H9 (cell line): ENCODE data around the gene DTX2. TPM values are rescaled to one million over a fixed set of nuclear protein-coding genes. Genes with fewer than 3 reads are reported as not detected.

Experiments
- DNase-seq: peaks from one replicate; pipeline ENCODE4 v3.0.0-alpha.2; 2017
- H2AFZ ChIP-seq: one replicate; pipeline ENCODE4 v1.6.1; 2013; ENCODE audit warnings: mild to moderate bottlenecking, low read length, control low read depth, moderate library complexity
- H2AK5ac ChIP-seq: 2 replicates; pipeline ENCODE4 v1.6.1; 2013; ENCODE audit warnings: low read length, control low read depth, mixed read lengths; ENCODE audit not compliant: insufficient read length
- H2BK120ac ChIP-seq: one replicate; pipeline ENCODE4 v1.6.1; 2013; ENCODE audit warnings: low read depth, mild to moderate bottlenecking, low read length, control low read depth, inconsistent platforms; ENCODE audit not compliant: poor library complexity, severe bottlenecking
- H2BK12ac ChIP-seq: 2 replicates; pipeline ENCODE4 v1.6.1; 2013; ENCODE audit warnings: low read length, control low read depth, mixed read lengths, low read depth; ENCODE audit not compliant: insufficient read length
- H2BK15ac ChIP-seq: 2 replicates; pipeline ENCODE4 v1.6.1; 2013; ENCODE audit warnings: low read depth, low read length, control low read depth
- H2BK20ac ChIP-seq: one replicate; pipeline ENCODE4 v1.6.1; 2013; ENCODE audit warnings: low read depth, mild to moderate bottlenecking, low read length, control low read depth, inconsistent platforms; ENCODE audit not compliant: poor library complexity, severe bottlenecking
- H2BK5ac ChIP-seq: 2 replicates; pipeline ENCODE4 v1.6.1; 2013; ENCODE audit warnings: low read length, control low read depth, mixed read lengths; ENCODE audit not compliant: insufficient read length
- H3K14ac ChIP-seq: 2 replicates; pipeline ENCODE4 v1.6.1; 2013; ENCODE audit warnings: low read length, control low read depth; ENCODE audit not compliant: insufficient read depth
- H3K18ac ChIP-seq: 2 replicates; pipeline ENCODE4 v1.6.1; 2013; ENCODE audit warnings: low read depth, mild to moderate bottlenecking, mixed read lengths, low read length, control low read depth; ENCODE audit not compliant: insufficient read length
- H3K23ac ChIP-seq: 2 replicates; pipeline ENCODE4 v1.6.1; 2013; ENCODE audit warnings: low read length, control low read depth, mixed read lengths, low read depth; ENCODE audit not compliant: insufficient read length
- H3K23me2 ChIP-seq: 2 replicates; pipeline ENCODE4 v1.6.1; 2013; ENCODE audit warnings: low read depth, mild to moderate bottlenecking, mixed read lengths, low read length, control low read depth; ENCODE audit not compliant: insufficient read length, poor library complexity, severe bottlenecking
- H3K27ac ChIP-seq: 2 replicates; pipeline ENCODE4 v1.5.1; 2013; ENCODE audit warnings: low read length, control low read depth, mixed read lengths, low read depth; ENCODE audit not compliant: insufficient read length
- H3K27me3 ChIP-seq: 2 replicates; pipeline ENCODE4 v1.6.1; 2013; ENCODE audit warnings: low read length, control low read depth, inconsistent platforms; ENCODE audit not compliant: insufficient read depth
- H3K4ac ChIP-seq: 2 replicates; pipeline ENCODE4 v1.6.1; 2013; ENCODE audit warnings: low read depth, mild to moderate bottlenecking, control low read depth, inconsistent platforms, low read length, moderate library complexity
- H3K4me1 ChIP-seq: 2 replicates; pipeline ENCODE4 v1.6.1; 2013; ENCODE audit warnings: low read length, control low read depth, inconsistent platforms; ENCODE audit not compliant: insufficient read depth
- H3K4me2 ChIP-seq: 2 replicates; pipeline ENCODE4 v1.6.1; 2013; ENCODE audit warnings: low read length, control low read depth, mixed read lengths; ENCODE audit not compliant: insufficient read length, insufficient read depth
- H3K56ac ChIP-seq: 2 replicates; pipeline ENCODE4 v1.6.1; 2013; ENCODE audit warnings: low read depth, mild to moderate bottlenecking, mixed read lengths, low read length, control low read depth; ENCODE audit not compliant: insufficient read length
- H3K79me1 ChIP-seq: 2 replicates; pipeline ENCODE4 v1.6.1; 2013; ENCODE audit warnings: low read depth, mild to moderate bottlenecking, moderate library complexity, low read length, control low read depth, inconsistent platforms; ENCODE audit not compliant: insufficient read depth, poor library complexity, severe bottlenecking
- H3K79me2 ChIP-seq: 2 replicates; pipeline ENCODE4 v1.6.1; 2013; ENCODE audit warnings: low read length, control low read depth, inconsistent platforms; ENCODE audit not compliant: insufficient read depth
- H3K9ac ChIP-seq: 2 replicates; pipeline ENCODE4 v1.6.1; 2013; ENCODE audit warnings: low read length, control low read depth, mixed read lengths; ENCODE audit not compliant: insufficient read length; ENCODE audit errors: extremely low read depth
- H3K9me3 ChIP-seq: one replicate; pipeline ENCODE4 v1.6.1; 2013; ENCODE audit warnings: low read depth, low read length, inconsistent platforms; ENCODE audit not compliant: control insufficient read depth
- H3T11ph ChIP-seq: one replicate; pipeline ENCODE4 v1.6.1; 2013; ENCODE audit warnings: mild to moderate bottlenecking, low read length, control low read depth, inconsistent platforms
- H4K20me1 ChIP-seq: one replicate; pipeline ENCODE4 v1.6.1; 2013; ENCODE audit not compliant: control insufficient read depth, insufficient read length, insufficient read depth
- H4K5ac ChIP-seq: 2 replicates; pipeline ENCODE4 v1.6.1; 2013; ENCODE audit warnings: low read depth, mild to moderate bottlenecking, mixed read lengths, low read length, control low read depth; ENCODE audit not compliant: insufficient read length
- H4K8ac ChIP-seq: replicated peaks from 2 replicates; pipeline ENCODE4 v1.6.1; 2013; ENCODE audit warnings: low read length, control low read depth, mixed read lengths, low read depth; ENCODE audit not compliant: insufficient read length
- H4K91ac ChIP-seq: 2 replicates; pipeline ENCODE4 v1.6.1; 2013; ENCODE audit warnings: low read depth, mild to moderate bottlenecking, moderate library complexity, mixed read lengths, low read length, control low read depth; ENCODE audit not compliant: insufficient read length
- H3K27ac Mint-ChIP-seq, 3 experiments: 2 replicates in 2 of 3; 3 replicates in 1 of 3; pipeline ENCODE4 v1.8.0; 2020 to 2021; ENCODE audit warnings: mixed read lengths in 3 of 3, mild to moderate bottlenecking in 1 of 3, moderate library complexity in 1 of 3
- H3K27me3 Mint-ChIP-seq: 2 replicates; pipeline ENCODE4 v1.8.0; 2021; ENCODE audit warnings: low read depth, mild to moderate bottlenecking, moderate library complexity, mixed read lengths
- H3K36me3 Mint-ChIP-seq, 3 experiments: 2 replicates in 2 of 3; 3 replicates in 1 of 3; pipeline ENCODE4 v1.8.0; 2020 to 2021; ENCODE audit warnings: low read depth in 3 of 3, mixed read lengths in 3 of 3; ENCODE audit not compliant: insufficient read depth in 1 of 3
- H3K4me1 Mint-ChIP-seq, 2 experiments: 2 replicates each; pipeline ENCODE4 v1.8.0; 2020; ENCODE audit warnings: mixed read lengths in 2 of 2
- H3K4me3 Mint-ChIP-seq, 2 experiments: 2 replicates in 1 of 2; 3 replicates in 1 of 2; pipeline ENCODE4 v1.8.0; 2020 to 2021; ENCODE audit warnings: mild to moderate bottlenecking in 2 of 2, mixed read lengths in 2 of 2, moderate library complexity in 1 of 2
- H3K9me3 Mint-ChIP-seq, 2 experiments: 2 replicates in 1 of 2; 3 replicates in 1 of 2; pipeline ENCODE4 v1.8.0; 2020; ENCODE audit warnings: mild to moderate bottlenecking in 2 of 2, mixed read lengths in 2 of 2, moderate library complexity in 1 of 2
- CTCF ChIP-seq: fragments of 200-600 bp; sonication (generic); conservative IDR thresholded peaks from 3 replicates; pipeline ENCODE4 v1.8.0; 2021; ENCODE audit warnings: antibody characterized with exemption, mild to moderate bottlenecking
- WGBS: extraction: QIAGEN DNeasy Blood & Tissue Kit; methylation state at CpG from one replicate; pipeline ENCODE4 v1.1.7; 2013; ENCODE audit warnings: missing lambda C conversion rate, low lambda C conversion rate, mixed read lengths; ENCODE audit not compliant: insufficient read length; ENCODE audit errors: extremely low coverage; 5-methylcytosine and 5-hydroxymethylcytosine counted together
- total RNA-seq: library from RNA; stranded (reverse); gene quantifications from 2 replicates; pipeline ENCODE4 v1.2.1, GENCODE V29; 2021

Gene DTX2
- total RNA-seq, 1 experiment from 2014 or later, result 48.8 TPM

- Histone ChIP-seq H3K23ac (no peak overlapping the region), H4K8ac (no peak overlapping the region), H2AK5ac (no peak overlapping the region), H3K4me1 (no peaks in the 10 kb centered on the region; the same call in 1 of the 2 replicates), H3K4me2 (no peak overlapping the region), H3K27me3 (no peaks in the 10 kb centered on the region), H2BK12ac (no peak overlapping the region), H3K56ac (no peak overlapping the region), H3K4ac (no peak overlapping the region), H4K5ac (no peak overlapping the region), H3K14ac (no peak overlapping the region), H3K27ac (no peak overlapping the region), H2AFZ (no peak overlapping the region), H3K79me2 (no peaks in the 10 kb centered on the region), H3K18ac (no peak overlapping the region), H3K79me1 (no peaks in the 10 kb centered on the region), H2BK15ac (no peak overlapping the region), H3K23me2 (no peaks in the 10 kb centered on the region), H2BK20ac (no peak overlapping the region), H2BK120ac (no peak overlapping the region), H3T11ph (no peak overlapping the region), H4K20me1 (no peaks in the 10 kb centered on the region), H2BK5ac (no peak overlapping the region), H3K9me3 (no peaks in the 10 kb centered on the region), H4K91ac (no peak overlapping the region), H3K9ac (no peak overlapping the region)
- H3K27me3 Mint-ChIP-seq, result no peaks in the 10 kb centered on the region
- WGBS, result no CpG with 5 or more reads among the region's 9 CpGs
- peaks cover 6 to 10% of the 10 kb centered on the region in 2 experiments for H3K4me1 Mint-ChIP-seq
- no peak for TF ChIP-seq CTCF
- no peak for DNase-seq
- H3K9me3 Mint-ChIP-seq, result no peaks in the 10 kb centered on the region
- H3K27ac Mint-ChIP-seq, result no peak overlapping the region
- H3K36me3 Mint-ChIP-seq, result peaks cover 2 to 4% (median 4%) of the 10 kb centered on the region in 3 experiments; a peak in 5 of 7 replicates
- no peak overlapping the region for H3K4me3 Mint-ChIP-seq
Observed at GRCh38 chr7:76430211-76430610, 31.3 kb upstream of the DTX2 start.
